ENCODE data around the gene HLCS. TPM values are rescaled to one million over a fixed set of nuclear protein-coding genes. Genes with fewer than 3 reads are reported as not detected.

HLCS gene
- total and polyA plus RNA-seq, 2 experiments from 2014 or later: 10.6 to 30.4 TPM

- Histone ChIP-seq H3K27me3 (peaks cover 61% of the 10 kb centered on the region), H3K9me3 (ENCODE audit: low read depth) (no peaks in the 10 kb centered on the region), H3K36me3 (replicated peaks; ENCODE audit: insufficient read depth, low read depth) (no peaks in the 10 kb centered on the region), H3K4me2 (no peak overlapping the region), H3K9me2 (replicated peaks; ENCODE audit: insufficient read depth) (no peaks in the 10 kb centered on the region), H3K4me1 (ENCODE audit: insufficient read depth) (no peaks in the 10 kb centered on the region), H2AFZ (no peak overlapping the region), H3K4me3 (no peak overlapping the region), H4K20me1 (ENCODE audit: insufficient read depth, poor library complexity, severe bottlenecking) (no peaks in the 10 kb centered on the region), H3K27ac (no peak overlapping the region), H3K79me2 (no peaks in the 10 kb centered on the region)
- TF ChIP-seq CTCF (IDR thresholded peaks at IDR 0.05; ENCODE audit: poor library complexity): no peak
- no peak for TF ChIP-seq EZH2 (IDR thresholded peaks at IDR 0.05; ENCODE audit: borderline replicate concordance)
- TF ChIP-seq EZH2phosphoT487 (IDR thresholded peaks at IDR 0.05; ENCODE audit: low read depth, severe bottlenecking, unreplicated experiment): no peak
- WGBS (ENCODE audit: low lambda C conversion rate, missing lambda C conversion rate): 67% methylated on average over 9 of the region's 9 CpGs
- no peak for DNase-seq (ENCODE audit: low spot score)
Observed at GRCh38 chr21:36716836-36717235, 249.6 kb downstream of the HLCS start.

GRCh38 chr21:36716387-36716786 lies 250.1 kb downstream of the HLCS start:
- WGBS (ENCODE audit: low lambda C conversion rate, missing lambda C conversion rate): 70% methylated on average over 2 of the region's 2 CpGs
- Histone ChIP-seq H2AFZ (no peak overlapping the region), H3K4me2 (no peak overlapping the region), H3K27me3 (peaks cover 66% of the 10 kb centered on the region), H3K4me3 (no peak overlapping the region), H3K9me3 (ENCODE audit: low read depth) (no peaks in the 10 kb centered on the region), H3K9me2 (replicated peaks; ENCODE audit: insufficient read depth) (no peaks in the 10 kb centered on the region), H3K27ac (no peak overlapping the region), H4K20me1 (ENCODE audit: insufficient read depth, poor library complexity, severe bottlenecking) (no peaks in the 10 kb centered on the region), H3K4me1 (ENCODE audit: insufficient read depth) (no peaks in the 10 kb centered on the region), H3K36me3 (replicated peaks; ENCODE audit: insufficient read depth, low read depth) (no peaks in the 10 kb centered on the region), H3K79me2 (no peaks in the 10 kb centered on the region)
- TF ChIP-seq EZH2phosphoT487 (IDR thresholded peaks at IDR 0.05; ENCODE audit: low read depth, severe bottlenecking, unreplicated experiment) (no peak), CTCF (IDR thresholded peaks at IDR 0.05; ENCODE audit: poor library complexity) (no peak), EZH2 (IDR thresholded peaks at IDR 0.05; ENCODE audit: borderline replicate concordance) (no peak)
- DNase-seq (ENCODE audit: low spot score): no peak

- Histone ChIP-seq H3K4me3 (no peak overlapping the region), H3K27me3 (peaks cover 86% of the 10 kb centered on the region), H3K9me2 (replicated peaks; ENCODE audit: insufficient read depth) (no peaks in the 10 kb centered on the region), H3K79me2 (no peaks in the 10 kb centered on the region), H3K4me1 (ENCODE audit: insufficient read depth) (peaks cover 4% of the 10 kb centered on the region), H4K20me1 (ENCODE audit: insufficient read depth, poor library complexity, severe bottlenecking) (no peaks in the 10 kb centered on the region), H2AFZ (no peak overlapping the region), H3K27ac (no peak overlapping the region), H3K36me3 (replicated peaks; ENCODE audit: insufficient read depth, low read depth) (no peaks in the 10 kb centered on the region), H3K4me2 (no peak overlapping the region), H3K9me3 (ENCODE audit: low read depth) (no peaks in the 10 kb centered on the region)
- 65% methylated on average over 3 of the region's 3 CpGs for WGBS (ENCODE audit: low lambda C conversion rate, missing lambda C conversion rate)
- no peak for TF ChIP-seq EZH2 (IDR thresholded peaks at IDR 0.05; ENCODE audit: borderline replicate concordance)
- no peak for TF ChIP-seq EZH2phosphoT487 (IDR thresholded peaks at IDR 0.05; ENCODE audit: low read depth, severe bottlenecking, unreplicated experiment)
- TF ChIP-seq CTCF (IDR thresholded peaks at IDR 0.05; ENCODE audit: poor library complexity): no peak
- no peak for DNase-seq (ENCODE audit: low spot score)
Observed at GRCh38 chr21:36713746-36714145, 252.7 kb downstream of the HLCS start.

- peaks cover 100% of the 10 kb centered on the region for H3K27me3 ChIP-seq
- H3K9me3 ChIP-seq (ENCODE audit: low read depth): no peaks in the 10 kb centered on the region
- H4K20me1 ChIP-seq (ENCODE audit: insufficient read depth, poor library complexity, severe bottlenecking): no peaks in the 10 kb centered on the region
- H2AFZ ChIP-seq: no peak overlapping the region
- 3% methylated on average over 13 of the region's 13 CpGs for WGBS (ENCODE audit: low lambda C conversion rate, missing lambda C conversion rate)
- DNase-seq (ENCODE audit: low spot score): no peak
- H3K4me3 ChIP-seq: no peak overlapping the region
- peak overlapping the region; percentile 68 for H3K4me2 ChIP-seq
- H3K27ac ChIP-seq: no peak overlapping the region
- H3K9me2 ChIP-seq (replicated peaks; ENCODE audit: insufficient read depth): no peaks in the 10 kb centered on the region
- TF ChIP-seq CTCF (IDR thresholded peaks at IDR 0.05; ENCODE audit: poor library complexity) (no peak), EZH2 (IDR thresholded peaks at IDR 0.05; ENCODE audit: borderline replicate concordance) (peak; percentile 80), EZH2phosphoT487 (IDR thresholded peaks at IDR 0.05; ENCODE audit: low read depth, severe bottlenecking, unreplicated experiment) (no peak)
- peaks cover 13% of the 10 kb centered on the region for H3K4me1 ChIP-seq (ENCODE audit: insufficient read depth)
- H3K79me2 ChIP-seq: no peaks in the 10 kb centered on the region
- no peaks in the 10 kb centered on the region for H3K36me3 ChIP-seq (replicated peaks; ENCODE audit: insufficient read depth, low read depth)
Observed at GRCh38 chr21:36710729-36711048, 255.8 kb downstream of the HLCS start.
